Astrocyte (in vitro differentiated cells and primary cell): ENCODE measurements around the gene COMMD10. TPM values are rescaled to one million over a fixed set of nuclear protein-coding genes. Genes with fewer than 3 reads are reported as not detected.

ENCODE experiments used
- DNase-seq: peaks from one replicate; pipeline ENCODE4 v3.0.0-alpha.2; 2010; ENCODE audit warnings: low read depth
- FAIRE-seq: peaks from 2 replicates; lab custom pipeline; 2011; peaks lifted over from hg19 to GRCh38; lab: Jason Lieb, UNC
- H2AFZ ChIP-seq: 2 replicates; pipeline ENCODE4 v1.6.0; 2012; ENCODE audit warnings: low read depth, low read length, inconsistent platforms
- H3K27ac ChIP-seq: 2 replicates; pipeline ENCODE4 v1.5.1; 2011; ENCODE audit warnings: low read depth, low read length, inconsistent platforms
- H3K27me3 ChIP-seq: 2 replicates; pipeline ENCODE4 v1.6.0; 2011; ENCODE audit warnings: low read length, inconsistent platforms; ENCODE audit not compliant: insufficient read depth
- H3K36me3 ChIP-seq: 2 replicates; pipeline ENCODE4 v1.5.1; 2011; ENCODE audit warnings: low read length, inconsistent platforms; ENCODE audit not compliant: insufficient read depth
- H3K4me1 ChIP-seq: 2 replicates; pipeline ENCODE4 v1.5.1; 2011; ENCODE audit warnings: low read length, inconsistent platforms; ENCODE audit not compliant: insufficient read depth
- H3K4me2 ChIP-seq: 2 replicates; pipeline ENCODE4 v1.6.0; 2012; ENCODE audit warnings: low read length, inconsistent platforms
- H3K4me3 ChIP-seq: 2 replicates; pipeline ENCODE4 v1.5.1; 2011; ENCODE audit warnings: low read depth, mild to moderate bottlenecking, low read length, inconsistent platforms; ENCODE audit not compliant: insufficient read depth
- H3K79me2 ChIP-seq: 2 replicates; pipeline ENCODE4 v1.6.0; 2012; ENCODE audit warnings: mild to moderate bottlenecking, low read length, inconsistent platforms; ENCODE audit not compliant: insufficient read depth
- H3K9ac ChIP-seq: 2 replicates; pipeline ENCODE4 v1.6.0; 2012; ENCODE audit warnings: mild to moderate bottlenecking, low read length, inconsistent platforms
- H3K9me3 ChIP-seq: 2 replicates; pipeline ENCODE4 v1.5.1; 2012; ENCODE audit warnings: low read depth, mild to moderate bottlenecking, low read length, inconsistent platforms; ENCODE audit not compliant: insufficient read depth
- H4K20me1 ChIP-seq: 2 replicates; pipeline ENCODE4 v1.6.0; 2012; ENCODE audit warnings: low read length, inconsistent platforms; ENCODE audit not compliant: insufficient read depth
- H3K27ac Mint-ChIP-seq: one replicate; pipeline ENCODE4 v1.8.0; 2021; ENCODE audit warnings: mild to moderate bottlenecking, mixed read lengths; ENCODE audit not compliant: unreplicated experiment
- H3K27me3 Mint-ChIP-seq: one replicate; pipeline ENCODE4 v1.8.0; 2021; ENCODE audit warnings: low read depth, mixed read lengths; ENCODE audit not compliant: unreplicated experiment
- H3K36me3 Mint-ChIP-seq: one replicate; pipeline ENCODE4 v1.8.0; 2021; ENCODE audit warnings: low read depth, mixed read lengths; ENCODE audit not compliant: unreplicated experiment
- H3K4me1 Mint-ChIP-seq: one replicate; pipeline ENCODE4 v1.8.0; 2021; ENCODE audit warnings: low read depth, mixed read lengths; ENCODE audit not compliant: unreplicated experiment
- H3K4me3 Mint-ChIP-seq: one replicate; pipeline ENCODE4 v1.8.0; 2021; ENCODE audit warnings: mild to moderate bottlenecking, moderate library complexity, mixed read lengths; ENCODE audit not compliant: unreplicated experiment
- H3K9me3 Mint-ChIP-seq: one replicate; pipeline ENCODE4 v1.8.0; 2021; ENCODE audit warnings: mild to moderate bottlenecking, mixed read lengths; ENCODE audit not compliant: unreplicated experiment
- CTCF ChIP-seq: IDR thresholded peaks from 2 replicates; pipeline ENCODE4 v1.5.1; 2011; ENCODE audit warnings: low read depth, mild to moderate bottlenecking, inconsistent platforms, low read length, moderate library complexity; ENCODE audit not compliant: insufficient read depth
- EZH2 ChIP-seq: IDR thresholded peaks from 2 replicates; pipeline ENCODE4 v1.6.1; 2012; ENCODE audit warnings: mild to moderate bottlenecking, low read length, inconsistent platforms; ENCODE audit not compliant: insufficient read depth
- total RNA-seq: library from RNA; stranded (reverse); gene quantifications from 2 replicates; pipeline ENCODE4 v1.2.1, GENCODE V29; 2021

COMMD10 gene
- total RNA-seq, 1 donor from 2014 or later, result 18.1 TPM

GRCh38 chr5:116154252-116154651 is 69.4 kb downstream of the COMMD10 start:
- no peaks in the 10 kb centered on the region for H3K27me3 Mint-ChIP-seq
- FAIRE-seq, result no peak
- no peak overlapping the region for H2AFZ ChIP-seq
- peaks cover 2% of the 10 kb centered on the region for H3K9me3 Mint-ChIP-seq
- no peaks in the 10 kb centered on the region for H3K36me3 Mint-ChIP-seq
- no peak overlapping the region for H3K27ac ChIP-seq
- no peaks in the 10 kb centered on the region for H3K36me3 ChIP-seq
- H3K27ac Mint-ChIP-seq, result no peak overlapping the region
- H3K4me1 ChIP-seq, result no peaks in the 10 kb centered on the region
- no peak overlapping the region for H3K4me2 ChIP-seq
- H3K9ac ChIP-seq, result no peak overlapping the region
- no peaks in the 10 kb centered on the region for H3K9me3 ChIP-seq
- TF ChIP-seq EZH2, result no peak
- no peak for TF ChIP-seq CTCF
- H3K4me3 ChIP-seq, result no peak overlapping the region
- H3K4me1 Mint-ChIP-seq, result peaks cover 2% of the 10 kb centered on the region
- H3K4me3 Mint-ChIP-seq, result no peak overlapping the region
- H4K20me1 ChIP-seq, result no peaks in the 10 kb centered on the region
- DNase-seq, result no peak
- H3K79me2 ChIP-seq, result no peaks in the 10 kb centered on the region
- no peaks in the 10 kb centered on the region for H3K27me3 ChIP-seq

- FAIRE-seq (no peak), DNase-seq (no peak)
- Mint-ChIP-seq H3K27ac (no peak overlapping the region), H3K4me1 (peaks cover 2% of the 10 kb centered on the region), H3K4me3 (no peak overlapping the region), H3K9me3 (peaks cover 2% of the 10 kb centered on the region), H3K27me3 (no peaks in the 10 kb centered on the region), H3K36me3 (no peaks in the 10 kb centered on the region)
- Histone ChIP-seq H3K79me2 (no peaks in the 10 kb centered on the region), H3K27ac (no peak overlapping the region), H2AFZ (no peak overlapping the region), H3K4me3 (no peak overlapping the region), H3K36me3 (no peaks in the 10 kb centered on the region), H3K27me3 (no peaks in the 10 kb centered on the region), H3K9ac (no peak overlapping the region), H3K4me1 (no peaks in the 10 kb centered on the region), H4K20me1 (no peaks in the 10 kb centered on the region), H3K9me3 (no peaks in the 10 kb centered on the region), H3K4me2 (no peak overlapping the region)
- TF ChIP-seq CTCF (no peak), EZH2 (no peak)
These were observed 70.1 kb downstream of the COMMD10 start for GRCh38 chr5:116154931-116155330.

GRCh38 chr5:116157902-116158301 is 73.1 kb downstream of the COMMD10 start:
- H3K27me3 ChIP-seq, result no peaks in the 10 kb centered on the region
- H2AFZ ChIP-seq, result no peak overlapping the region
- peaks cover 2% of the 10 kb centered on the region for H3K4me1 Mint-ChIP-seq
- no peaks in the 10 kb centered on the region for H3K4me1 ChIP-seq
- no peak overlapping the region for H3K4me3 ChIP-seq
- H3K9me3 Mint-ChIP-seq, result no peaks in the 10 kb centered on the region
- no peaks in the 10 kb centered on the region for H3K36me3 Mint-ChIP-seq
- FAIRE-seq (no peak), DNase-seq (peak; percentile 36)
- no peaks in the 10 kb centered on the region for H3K79me2 ChIP-seq
- H3K9me3 ChIP-seq, result no peaks in the 10 kb centered on the region
- H3K27me3 Mint-ChIP-seq, result no peaks in the 10 kb centered on the region
- no peak overlapping the region for H3K27ac ChIP-seq
- TF ChIP-seq EZH2, result no peak
- no peak for TF ChIP-seq CTCF
- no peaks in the 10 kb centered on the region for H4K20me1 ChIP-seq
- no peak overlapping the region for H3K9ac ChIP-seq
- no peak overlapping the region for H3K4me2 ChIP-seq
- no peak overlapping the region for H3K27ac Mint-ChIP-seq
- no peaks in the 10 kb centered on the region for H3K36me3 ChIP-seq
- H3K4me3 Mint-ChIP-seq, result no peak overlapping the region
